Measurements from ENCODE around the gene IDS.

GRCh38 chrX:149505671-149506070 is 565 bp upstream of the IDS start:
- TF ChIP-seq NFIC (IDR thresholded peaks at IDR 0.05), result no peak
- no peak for TF ChIP-seq MAX (IDR thresholded peaks at IDR 0.05)
- TF ChIP-seq, protein P1, sequence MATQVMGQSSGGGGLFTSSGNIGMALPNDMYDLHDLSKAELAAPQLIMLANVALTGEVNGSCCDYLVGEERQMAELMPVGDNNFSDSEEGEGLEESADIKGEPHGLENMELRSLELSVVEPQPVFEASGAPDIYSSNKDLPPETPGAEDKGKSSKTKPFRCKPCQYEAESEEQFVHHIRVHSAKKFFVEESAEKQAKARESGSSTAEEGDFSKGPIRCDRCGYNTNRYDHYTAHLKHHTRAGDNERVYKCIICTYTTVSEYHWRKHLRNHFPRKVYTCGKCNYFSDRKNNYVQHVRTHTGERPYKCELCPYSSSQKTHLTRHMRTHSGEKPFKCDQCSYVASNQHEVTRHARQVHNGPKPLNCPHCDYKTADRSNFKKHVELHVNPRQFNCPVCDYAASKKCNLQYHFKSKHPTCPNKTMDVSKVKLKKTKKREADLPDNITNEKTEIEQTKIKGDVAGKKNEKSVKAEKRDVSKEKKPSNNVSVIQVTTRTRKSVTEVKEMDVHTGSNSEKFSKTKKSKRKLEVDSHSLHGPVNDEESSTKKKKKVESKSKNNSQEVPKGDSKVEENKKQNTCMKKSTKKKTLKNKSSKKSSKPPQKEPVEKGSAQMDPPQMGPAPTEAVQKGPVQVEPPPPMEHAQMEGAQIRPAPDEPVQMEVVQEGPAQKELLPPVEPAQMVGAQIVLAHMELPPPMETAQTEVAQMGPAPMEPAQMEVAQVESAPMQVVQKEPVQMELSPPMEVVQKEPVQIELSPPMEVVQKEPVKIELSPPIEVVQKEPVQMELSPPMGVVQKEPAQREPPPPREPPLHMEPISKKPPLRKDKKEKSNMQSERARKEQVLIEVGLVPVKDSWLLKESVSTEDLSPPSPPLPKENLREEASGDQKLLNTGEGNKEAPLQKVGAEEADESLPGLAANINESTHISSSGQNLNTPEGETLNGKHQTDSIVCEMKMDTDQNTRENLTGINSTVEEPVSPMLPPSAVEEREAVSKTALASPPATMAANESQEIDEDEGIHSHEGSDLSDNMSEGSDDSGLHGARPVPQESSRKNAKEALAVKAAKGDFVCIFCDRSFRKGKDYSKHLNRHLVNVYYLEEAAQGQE (IDR thresholded peaks at IDR 0.05; ENCODE audit: low read depth), result no peak
- TF ChIP-seq CEBPB (IDR thresholded peaks at IDR 0.05), result no peak
- TF ChIP-seq EP300 (IDR thresholded peaks at IDR 0.05; ENCODE audit: borderline replicate concordance), result no peak

Data from Ishikawa (cell line).